HepG2 (cell line): ENCODE measurements around the gene FBXO7. TPM values are rescaled to one million over a fixed set of nuclear protein-coding genes. Genes with fewer than 3 reads are reported as not detected.
A peak's percentile ranks its signal among the peaks of the same experiment; 100 is the strongest.

Experiments used
- AFF4 ChIP-seq: sonication (generic); formaldehyde crosslinking; IDR thresholded peaks from 2 replicates; pipeline ENCODE4 v1.4.0; 2020; ENCODE audit warnings: missing genetic modification reagents
- CEBPZ ChIP-seq: IDR thresholded peaks from 2 replicates; pipeline ENCODE4 v1.6.1; 2012; ENCODE audit warnings: low read length, improper control_type of control experiment
- FOXA3 ChIP-seq: IDR thresholded peaks from 2 replicates; pipeline ENCODE4 v1.6.1; 2016; ENCODE audit warnings: missing genetic modification reagents, missing compliant biosample characterization
- HES4 ChIP-seq: sonication (generic); formaldehyde crosslinking; IDR thresholded peaks from 2 replicates; pipeline ENCODE4 v1.9.0; 2021; ENCODE audit warnings: mild to moderate bottlenecking, missing genetic modification reagents, borderline replicate concordance
- MLXIP ChIP-seq: sonication (generic); formaldehyde crosslinking; IDR thresholded peaks from 2 replicates; pipeline ENCODE4 v1.9.0; 2021; ENCODE audit warnings: missing genetic modification reagents, borderline replicate concordance
- NCOA5 ChIP-seq: sonication (generic); formaldehyde crosslinking; IDR thresholded peaks from 2 replicates; pipeline ENCODE4 v1.4.0; 2020; ENCODE audit warnings: missing genetic modification reagents
- NONO ChIP-seq, 2 experiments: fragments of 450-650 bp in 1 of 2; sonication (generic) in 1 of 2; formaldehyde crosslinking in 1 of 2; IDR thresholded peaks in 1 of 2; conservative IDR thresholded peaks in 1 of 2; 2 replicates each; pipeline versions ENCODE4 v1.6.1 to v1.8.0; 2017 to 2022; ENCODE audit warnings: mild to moderate bottlenecking in 1 of 2, missing genetic modification reagents in 1 of 2, moderate library complexity in 1 of 2
- PLSCR1 ChIP-seq: sonication (generic); formaldehyde crosslinking; IDR thresholded peaks from 2 replicates; pipeline ENCODE4 v1.5.0; 2020; ENCODE audit warnings: missing genetic modification reagents, mild to moderate bottlenecking, borderline replicate concordance
- RFX1 ChIP-seq: fragments of 450-650 bp; IDR thresholded peaks from 2 replicates; pipeline ENCODE4 v1.6.1; 2017
- SMARCE1 ChIP-seq: fragments of 450-650 bp; IDR thresholded peaks from 2 replicates; pipeline ENCODE4 v1.6.1; 2017; ENCODE audit warnings: borderline replicate concordance
- ZBTB49 ChIP-seq: sonication (generic); formaldehyde crosslinking; IDR thresholded peaks from 2 replicates; pipeline ENCODE4 v1.4.0; 2020; ENCODE audit warnings: missing genetic modification reagents, borderline replicate concordance
- ZFP1 ChIP-seq: IDR thresholded peaks from 2 replicates; pipeline ENCODE4 v1.6.1; 2016
- ZSCAN25 ChIP-seq: sonication (generic); formaldehyde crosslinking; IDR thresholded peaks from 2 replicates; pipeline ENCODE4 v1.8.0; 2022; ENCODE audit warnings: mild to moderate bottlenecking, missing genetic modification reagents
- ZSCAN30 ChIP-seq: sonication (generic); formaldehyde crosslinking; IDR thresholded peaks from 2 replicates; pipeline ENCODE4 v1.5.0; 2020; ENCODE audit warnings: mild to moderate bottlenecking, missing genetic modification reagents
- polyA plus RNA-seq, 8 experiments: library from polyadenylated mRNA; depleted of rRNA in 3 of 8; stranded (reverse) in 7 of 8; unstranded in 1 of 8; fragments of >200 nt; fragmentation: Illumina TruSeq in 4 of 8; extraction: Trizol in 4 of 8; gene quantifications; 2 replicates each; pipeline versions ENCODE4 v1.2.1 to v1.2.3, GENCODE V29; 2011 to 2016; ENCODE audit warnings: low read depth in 4 of 8, missing spikeins in 1 of 8, mixed read lengths in 1 of 8; ENCODE audit not compliant: insufficient read depth in 1 of 8
- total RNA-seq, 5 experiments: library from RNA; depleted of rRNA; stranded (reverse); fragments of >200 nt; fragmentation: Illumina TruSeq; extraction: Trizol; gene quantifications; 2 replicates each; pipeline ENCODE4 v1.2.3, GENCODE V29; 2016; ENCODE audit warnings: low read depth in 1 of 5

Gene FBXO7
- total and polyA plus RNA-seq, 2 of the 13 experiments (the other 11 are each of a cell fraction or from before 2014, with no cell fraction given), result 105 to 172 TPM

GRCh38 chr22:32531931-32532819 is 57.6 kb downstream of the FBXO7 start (continued):
- TF ChIP-seq CEBPZ (no peak), HES4 (CRISPR knock-in tag) (peak; percentile 81; the same call in 1 of the 2 replicates), NCOA5 (CRISPR knock-in tag) (no peak), ZSCAN25 (peak; percentile 5; the same call in 1 of the 2 replicates), AFF4 (0 out of 2 replicates have a peak, but pooled peaks have one; percentile 75), NONO (IDR thresholded peaks at IDR 0.05) (no peak), NONO (CRISPR knock-in tag; conservative IDR thresholded peaks at IDR 0.05) (peak; percentile 74), FOXA3 (CRISPR knock-in tag) (peak; percentile 75), ZSCAN30 (0 out of 2 replicates have a peak, but pooled peaks have one; percentile 5), ZFP1 (no peak), SMARCE1 (no peak), ZBTB49 (peak; percentile 41; the same call in 1 of the 2 replicates), MLXIP (CRISPR knock-in tag) (no peak), PLSCR1 (CRISPR knock-in tag) (no peak), RFX1 (no peak)
